Effector CD8-positive, alpha-beta T cell (primary cell): ENCODE data around the gene FAM20A.
"Not testable (repeated sequence)": the region's sequence is repeated elsewhere in the genome, so short reads cannot be mapped to it uniquely, and the experiment has no call there.

Experiments
- DNase-seq: peaks from one replicate; lab custom pipeline; 2025; lab: John Stamatoyannopoulos, UW

The FAM20A gene

DNA sequence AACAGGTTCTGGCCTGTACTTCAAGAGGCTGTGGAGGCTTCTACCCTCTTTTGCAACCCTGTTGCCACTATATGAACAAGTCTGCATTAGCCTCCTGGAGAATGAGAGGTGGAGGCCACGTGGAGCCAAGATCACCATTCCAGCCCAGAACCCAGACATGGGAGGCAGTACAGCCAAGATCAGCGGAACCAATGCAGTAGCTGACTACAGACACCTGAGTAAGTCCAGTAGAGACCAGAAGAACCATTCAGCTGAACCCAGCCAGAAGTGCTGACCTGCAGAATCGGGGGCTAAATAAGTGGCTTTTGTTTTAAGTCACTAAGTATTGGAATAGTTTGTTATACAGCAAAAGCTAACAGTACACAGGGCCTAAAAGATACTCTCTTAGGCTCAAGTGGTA is 12.1 kb downstream of the FAM20A start:
- DNase-seq = no peak

DNA sequence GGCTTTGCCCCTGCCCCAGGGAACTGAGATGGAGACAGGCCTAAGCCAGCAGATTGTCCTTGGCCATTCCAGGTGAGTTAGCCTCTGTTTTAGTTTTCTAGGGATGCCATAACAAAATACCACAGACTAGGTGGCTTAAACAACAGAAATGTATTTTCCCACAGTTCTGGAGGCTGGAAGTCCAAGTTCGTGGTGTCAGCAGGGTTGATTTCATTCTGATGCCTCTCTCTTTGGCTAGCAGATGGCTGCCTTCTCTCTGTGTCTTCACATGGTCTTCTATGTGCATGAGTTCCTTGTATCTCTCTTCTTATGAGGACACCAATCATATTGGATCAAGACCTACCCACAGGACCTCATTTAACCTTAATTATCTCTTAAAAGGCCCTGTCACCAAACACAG is 12.8 kb downstream of the FAM20A start:
- no peak for DNase-seq

DNA sequence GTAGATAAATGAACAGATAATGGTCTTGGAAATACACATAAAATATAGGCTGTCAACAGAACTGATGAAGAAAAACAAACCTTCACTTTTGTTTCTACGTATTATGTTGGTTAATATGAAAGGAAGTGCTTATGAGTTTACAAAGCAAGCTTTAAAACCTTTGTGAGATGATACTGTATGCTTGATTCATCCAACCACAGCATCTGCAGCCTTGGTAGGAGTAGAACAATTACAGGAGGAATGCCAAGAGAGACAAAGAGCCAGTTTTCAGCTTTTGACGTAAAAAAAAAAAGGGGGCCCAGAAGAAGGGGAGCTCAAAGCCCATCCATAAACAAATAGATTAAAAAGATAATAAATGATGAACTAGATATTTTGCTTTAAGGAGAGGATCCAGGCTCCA is 13.3 kb downstream of the FAM20A start:
- no peak for DNase-seq

DNA sequence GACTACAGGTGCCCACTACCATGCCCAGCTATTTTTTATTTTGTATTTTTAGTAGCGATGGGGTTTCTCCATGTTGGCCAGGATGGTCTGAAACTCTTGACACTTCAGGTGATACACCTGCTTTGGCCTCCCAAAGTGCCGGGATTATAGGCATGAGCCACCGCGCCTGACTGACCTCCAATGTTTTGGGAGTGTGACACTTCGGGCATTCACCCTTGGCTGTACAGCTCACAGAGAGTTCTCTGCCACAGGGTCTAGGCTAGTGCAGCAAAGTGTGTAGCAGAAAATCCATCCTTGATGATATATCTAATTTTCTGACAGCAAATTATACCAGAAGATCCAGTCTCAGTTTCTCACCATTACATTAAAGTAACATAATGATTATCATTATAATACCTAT is 14.1 kb downstream of the FAM20A start:
- DNase-seq = no peak

DNA sequence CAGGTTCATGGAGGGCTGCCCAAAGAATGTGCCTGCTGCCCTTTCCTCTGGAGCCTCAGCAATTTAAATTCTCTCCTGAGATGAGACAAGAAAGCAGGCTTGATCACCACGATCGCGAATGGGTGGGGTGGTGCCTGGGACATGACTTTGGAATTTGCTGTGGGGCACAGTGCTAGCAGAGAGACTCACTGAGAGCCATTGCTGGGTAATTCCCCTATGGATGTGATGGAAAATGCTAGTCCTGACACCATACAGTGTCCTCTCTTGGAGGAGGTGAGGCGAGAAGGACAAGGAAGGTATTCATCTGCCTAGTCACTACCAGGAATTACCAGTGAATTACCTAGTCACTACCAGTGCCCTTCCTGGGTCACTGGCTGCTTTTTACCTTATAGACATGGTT is 15.5 kb downstream of the FAM20A start:
- no peak for DNase-seq

DNA sequence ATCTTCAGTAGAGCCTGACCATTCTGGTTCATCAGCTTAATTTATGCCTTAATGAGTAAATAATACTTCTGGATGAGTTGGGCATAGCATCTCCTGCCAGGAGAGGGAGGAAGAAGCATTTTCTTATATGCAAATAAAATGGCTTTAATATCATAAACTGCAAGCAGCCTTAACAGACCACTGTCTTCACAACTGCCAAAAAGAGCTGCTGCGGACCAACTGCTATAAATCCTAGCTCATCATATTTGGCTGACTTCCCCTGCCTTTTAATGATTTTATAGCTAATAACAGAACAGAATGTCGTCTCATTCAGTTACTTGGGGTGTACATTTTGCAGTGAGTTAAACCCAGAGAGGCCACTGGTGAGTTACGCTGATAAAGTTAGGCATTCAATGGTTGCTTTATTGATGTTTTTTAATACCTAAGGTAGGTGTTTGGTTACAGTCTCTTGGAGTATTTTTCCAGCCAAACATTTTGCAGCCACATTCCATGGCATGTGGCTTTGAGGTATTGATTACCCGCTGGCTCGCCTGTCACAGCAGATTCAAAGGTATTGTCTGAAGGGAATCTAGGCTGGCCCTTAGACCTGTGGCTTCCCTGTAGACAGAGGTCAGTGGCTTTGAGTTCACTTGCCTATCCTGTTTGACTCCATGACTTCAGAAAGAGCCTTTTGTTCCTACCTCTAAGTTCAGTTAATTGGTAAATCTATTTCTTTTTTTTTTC is 16.4 kb downstream of the FAM20A start:
- no peak for DNase-seq

DNA sequence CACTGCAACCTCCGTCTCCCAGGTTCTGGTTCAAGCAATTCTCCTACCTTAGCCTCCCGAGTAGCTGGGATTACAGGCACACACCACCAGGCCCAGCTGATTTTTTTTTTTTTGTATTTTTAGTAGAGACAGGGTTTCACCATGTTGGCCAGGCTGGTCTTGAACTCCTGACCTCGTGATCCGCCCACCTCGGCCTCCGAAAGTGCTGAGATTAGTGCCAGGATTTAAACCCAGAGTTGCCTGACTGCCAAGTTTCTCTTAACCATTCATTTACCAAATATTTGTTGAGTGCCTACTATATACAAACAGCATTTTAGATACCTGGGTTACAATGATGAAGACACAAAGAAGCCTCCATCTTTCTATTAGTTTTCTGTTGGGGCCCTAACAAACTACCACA is 18.3 kb downstream of the FAM20A start:
- not testable (repeated sequence) for DNase-seq

DNA sequence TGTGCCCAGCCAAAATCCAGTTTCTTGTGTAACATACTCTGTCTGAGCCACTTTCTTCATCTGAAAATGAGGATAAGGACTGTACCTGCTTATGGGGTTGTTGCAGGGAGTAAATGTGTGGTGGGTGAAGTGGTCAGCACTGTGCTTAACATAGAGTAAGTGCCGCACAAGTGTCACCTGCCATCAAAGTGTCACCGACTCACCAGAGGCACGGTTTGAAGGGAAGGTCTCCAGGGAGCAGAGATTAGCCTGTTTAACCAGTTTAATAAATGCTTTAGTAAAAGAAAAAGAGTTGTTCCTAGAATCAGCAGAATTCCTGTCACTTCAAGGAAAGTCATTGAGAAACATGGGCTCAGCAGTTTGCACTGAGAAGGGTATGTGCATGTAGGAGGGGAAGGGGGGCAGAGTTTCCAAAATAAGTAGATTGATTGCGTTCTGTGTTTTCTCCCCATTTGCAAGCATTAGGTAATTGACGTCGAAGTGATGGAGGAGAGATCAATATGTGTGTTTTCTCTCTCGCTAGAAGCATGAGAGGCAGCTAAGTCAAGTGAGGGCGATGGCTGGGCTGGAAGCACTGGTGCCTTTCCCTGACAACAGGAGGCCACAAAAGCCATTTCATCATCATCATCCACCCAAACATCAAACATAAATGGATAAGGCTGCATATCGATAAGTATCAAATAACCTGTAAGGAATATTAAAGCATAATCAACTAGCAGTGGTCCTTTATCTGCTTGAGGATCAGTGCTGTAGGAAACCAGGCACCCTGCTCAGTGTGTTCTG is 19.1 kb downstream of the FAM20A start:
- DNase-seq = no peak

DNA sequence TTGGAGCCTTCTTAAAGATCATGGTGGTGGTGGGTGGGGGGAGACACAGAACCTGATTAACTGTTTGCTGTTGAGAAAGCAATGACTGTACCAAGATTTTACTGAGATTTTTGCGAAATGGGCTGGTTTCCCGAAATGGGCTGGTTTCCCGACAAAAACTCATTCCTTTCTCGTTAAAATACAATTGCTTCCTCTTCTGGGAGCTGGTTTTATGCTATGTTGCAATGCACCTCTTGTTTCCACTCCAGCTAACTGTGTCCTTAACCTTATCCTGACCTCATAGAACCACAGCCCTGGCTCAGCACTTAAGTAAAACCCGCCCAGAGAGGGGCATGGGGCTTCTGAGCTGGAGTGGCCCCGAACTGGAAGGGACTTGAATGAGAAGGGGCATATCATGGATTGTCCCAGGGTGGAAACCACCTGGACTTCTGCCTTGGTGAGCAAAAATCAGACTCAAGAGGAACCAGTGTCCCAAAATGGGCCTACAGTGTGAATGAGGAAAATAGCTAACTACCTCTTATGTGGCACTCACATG is 20.9 kb downstream of the FAM20A start:
- DNase-seq = no peak

DNA sequence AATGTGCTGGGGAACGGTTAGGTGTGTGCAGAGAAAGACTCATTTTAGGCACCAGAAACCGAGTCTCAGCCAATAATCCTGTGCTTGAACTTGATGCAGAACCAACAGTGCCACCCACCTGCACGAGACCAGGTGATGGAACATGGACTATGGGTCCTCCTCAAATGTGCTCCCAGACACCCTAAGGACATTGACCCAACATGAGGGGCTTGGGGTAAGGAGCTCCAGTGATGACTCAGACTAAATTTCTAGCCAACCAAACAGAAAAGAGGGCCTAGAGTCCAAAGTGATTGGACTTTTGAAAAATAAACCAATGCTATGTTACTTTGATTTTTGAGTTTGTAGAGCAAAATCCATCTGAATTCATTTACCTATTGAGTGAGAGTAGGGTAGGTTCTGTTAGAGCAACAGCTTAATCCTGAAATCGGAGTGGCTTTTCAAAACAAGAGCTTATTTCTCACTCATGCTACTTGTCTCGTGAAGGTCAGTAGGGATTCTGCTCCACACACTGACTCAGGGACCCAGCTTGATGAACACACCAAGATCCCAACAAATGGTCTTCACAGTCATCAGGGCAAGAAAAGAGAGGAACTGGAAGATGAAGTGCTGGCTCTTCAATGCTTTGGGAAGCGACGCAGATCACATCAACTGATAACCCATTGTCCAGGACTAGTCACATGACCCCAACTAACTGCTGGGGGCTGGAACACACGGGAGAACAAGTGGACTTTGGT is 21.8 kb downstream of the FAM20A start:
- no peak for DNase-seq

DNA sequence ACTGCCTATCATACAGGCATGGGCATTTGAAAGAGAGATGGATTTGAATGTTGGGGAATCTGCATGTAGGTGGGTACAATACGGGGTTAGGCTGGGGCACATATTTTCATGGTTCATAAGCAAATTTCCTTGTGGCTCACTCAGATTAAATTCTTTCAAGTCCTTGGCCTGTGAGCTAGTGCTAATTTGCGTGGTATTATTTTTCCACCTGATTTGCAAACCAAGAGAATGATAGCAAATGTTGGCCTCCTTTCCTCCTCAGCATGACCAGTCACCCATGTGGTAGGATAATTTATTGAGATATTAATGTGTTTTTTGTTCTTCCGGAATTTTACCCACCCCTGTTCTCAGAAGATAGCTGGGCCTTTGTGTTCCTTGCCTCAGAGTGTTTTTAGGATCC is 22.9 kb downstream of the FAM20A start:
- DNase-seq = no peak

DNA sequence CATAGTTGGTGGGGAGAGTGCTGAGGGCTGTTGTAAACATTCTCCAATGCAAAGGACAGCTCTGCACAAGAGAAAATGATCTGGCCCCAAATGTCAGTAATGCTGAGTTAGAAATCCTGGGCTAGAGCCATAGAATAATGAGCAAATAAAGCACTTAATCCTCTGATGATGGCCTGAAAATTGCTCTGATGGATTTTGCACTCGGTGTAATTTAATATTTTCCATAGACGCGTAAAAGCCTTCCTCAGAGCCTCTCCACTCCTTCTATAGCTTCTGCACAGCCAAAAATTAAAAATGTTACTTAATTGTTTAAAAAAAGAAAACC is 23.7 kb downstream of the FAM20A start:
- DNase-seq = no peak

DNA sequence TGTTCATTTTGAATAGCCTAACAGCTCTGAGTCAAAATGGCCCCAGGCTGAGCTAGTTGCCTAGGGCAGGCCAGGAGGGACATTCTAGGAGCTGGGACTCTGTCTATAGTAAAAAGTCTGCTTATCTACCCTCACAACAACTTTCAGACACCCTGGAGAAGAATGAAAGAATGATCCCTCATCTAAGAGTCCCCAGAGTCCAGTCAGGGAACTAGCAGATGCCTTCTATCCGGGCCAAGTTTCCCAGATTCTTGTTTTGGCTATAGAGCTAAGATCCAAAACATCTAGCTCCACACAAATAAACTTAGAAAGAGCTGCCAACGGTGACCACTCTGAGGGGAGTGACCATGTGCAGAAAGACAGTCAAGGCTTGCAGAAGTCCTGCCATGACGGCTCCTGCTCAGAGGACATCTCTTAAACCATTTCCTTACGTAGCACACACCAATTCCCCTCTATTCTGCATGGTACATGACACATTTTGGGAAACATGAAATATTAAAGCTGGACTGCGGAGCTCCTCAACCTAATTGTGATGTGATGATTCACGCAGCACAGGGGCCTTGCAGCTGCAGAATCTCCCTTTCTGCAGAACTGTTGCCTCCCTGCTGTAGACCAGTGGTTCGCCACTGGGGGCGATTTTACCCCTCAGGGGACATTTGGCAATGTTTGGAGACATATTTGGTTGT is 24.2 kb downstream of the FAM20A start:
- DNase-seq = no peak

DNA sequence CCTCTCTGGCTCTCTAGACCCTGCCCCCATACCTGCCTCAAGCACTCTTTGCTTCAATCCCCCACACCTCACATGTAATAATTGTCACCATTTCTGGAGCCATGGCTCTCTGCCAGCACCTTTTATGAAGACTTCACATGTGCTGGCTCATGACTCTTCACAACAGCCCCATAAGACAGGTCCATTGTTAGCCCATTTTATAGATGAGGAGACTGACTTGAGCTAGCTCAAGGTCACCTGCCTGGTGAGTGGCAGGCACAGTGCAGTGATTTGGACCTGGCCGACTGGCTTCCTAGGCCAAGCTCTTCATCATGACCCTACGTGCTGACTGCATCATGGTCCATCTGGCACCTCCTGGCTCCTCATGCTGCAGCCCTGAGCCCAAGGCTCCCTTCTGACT is 25.0 kb downstream of the FAM20A start:
- no peak for DNase-seq

DNA sequence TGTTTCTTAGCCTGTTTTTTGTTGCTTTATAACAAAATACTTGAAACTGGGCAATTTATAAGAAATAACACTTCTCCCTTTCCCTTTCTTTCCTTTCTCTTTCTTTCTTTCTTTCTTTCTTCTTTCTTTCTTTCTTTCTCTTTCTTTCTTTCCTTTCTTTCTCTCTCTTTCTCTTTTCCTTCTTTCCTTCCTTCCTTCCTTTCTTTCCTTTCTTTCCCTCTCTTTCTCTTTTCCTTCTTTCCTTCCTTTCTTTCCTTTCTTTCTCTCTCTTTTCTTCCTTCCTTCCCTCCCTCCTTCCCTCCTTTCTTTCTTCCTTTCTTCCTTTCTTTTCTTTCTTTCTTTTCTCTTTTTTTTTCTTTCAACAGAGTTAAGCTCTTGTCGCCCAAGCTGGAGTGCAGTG is 27.8 kb downstream of the FAM20A start:
- DNase-seq = no peak

DNA sequence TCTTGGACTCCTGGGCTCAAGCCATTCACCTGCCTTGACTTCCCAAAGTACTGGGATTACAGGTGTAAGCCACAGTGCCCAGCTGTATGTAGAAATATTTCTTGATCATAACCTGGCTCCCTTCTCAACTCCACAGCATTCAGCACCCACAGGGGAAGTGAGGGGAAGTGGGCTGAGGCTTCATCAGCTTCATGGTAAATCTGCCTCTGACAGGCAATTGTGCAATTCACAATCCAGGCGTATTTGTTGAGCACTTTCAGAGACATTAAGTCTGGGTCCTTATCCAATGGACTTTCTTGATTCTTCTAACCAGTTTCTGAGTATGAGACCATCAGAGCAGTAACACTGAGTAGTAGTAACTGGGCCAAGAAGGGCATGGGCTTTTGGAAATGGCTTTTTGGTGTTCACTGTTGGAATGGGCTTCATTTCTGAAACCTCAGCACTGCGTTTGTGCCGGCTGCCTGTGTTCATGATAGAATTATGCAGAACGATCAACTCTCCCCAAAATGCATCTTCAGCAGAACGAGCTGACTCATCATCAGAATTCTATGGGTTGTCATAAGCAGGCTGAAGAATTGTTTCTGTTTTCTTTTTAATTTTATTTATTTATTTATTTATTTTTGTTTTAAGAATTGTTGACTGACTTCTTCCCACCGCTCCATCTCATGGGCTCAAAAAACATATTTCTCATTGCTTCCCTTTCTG is 28.9 kb downstream of the FAM20A start:
- DNase-seq = no peak

DNA sequence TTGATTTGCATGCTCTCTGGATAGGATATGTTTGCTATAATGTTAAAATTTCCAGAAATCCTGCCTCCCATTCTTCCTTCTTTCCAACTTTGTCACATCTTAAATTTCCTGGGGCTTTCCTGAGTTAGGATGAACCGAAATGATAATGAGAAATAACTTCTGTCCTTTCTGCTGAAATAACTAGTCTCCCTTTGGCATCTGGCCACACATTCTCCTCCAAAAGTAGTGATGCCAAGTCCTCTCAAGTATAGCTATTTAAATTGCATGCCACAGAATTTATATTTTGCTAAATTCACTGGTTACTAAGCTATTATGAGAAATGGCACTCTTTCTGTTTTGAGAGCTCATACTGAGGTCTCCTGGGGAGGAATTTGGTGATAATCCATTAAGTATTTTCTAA is 30.6 kb downstream of the FAM20A start:
- DNase-seq = no peak

DNA sequence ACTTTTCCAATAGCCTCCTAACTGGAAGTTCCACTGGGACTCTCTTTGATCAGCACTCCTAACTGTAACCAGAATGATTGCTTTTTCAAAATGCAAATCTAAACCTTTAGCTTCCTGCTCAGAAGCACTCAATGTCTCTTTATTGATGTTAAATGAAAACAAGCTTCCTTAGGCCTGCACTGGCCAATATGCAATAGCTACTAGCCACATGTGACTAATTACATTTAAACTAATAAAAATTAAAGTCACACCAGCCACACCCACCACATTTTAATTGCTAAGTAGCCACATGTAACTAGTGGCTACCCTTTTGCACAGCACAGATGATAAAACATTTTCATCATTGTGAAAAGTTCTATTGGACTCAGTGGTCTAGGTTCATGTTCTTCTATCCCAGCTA is 31.8 kb downstream of the FAM20A start:
- no peak for DNase-seq

DNA sequence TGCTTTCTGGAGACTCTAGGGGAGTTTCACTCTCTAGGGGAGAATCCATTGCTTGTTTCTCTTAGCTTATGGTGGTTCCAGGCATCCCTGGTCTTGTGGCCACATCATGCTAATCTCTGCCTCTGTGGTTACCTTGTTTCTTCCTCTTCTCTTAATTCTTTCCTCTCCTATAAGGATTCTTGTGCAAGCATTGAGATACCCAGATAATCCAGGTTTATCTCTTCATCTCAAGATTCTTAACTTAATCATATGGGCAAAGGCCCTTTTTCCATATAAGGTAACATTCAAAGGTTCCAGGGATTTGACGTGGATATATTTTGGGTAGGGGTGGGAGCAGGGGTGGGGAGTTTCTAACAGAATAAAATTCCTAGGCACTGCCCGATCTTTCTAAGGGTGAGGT is 32.6 kb downstream of the FAM20A start:
- DNase-seq = no peak

DNA sequence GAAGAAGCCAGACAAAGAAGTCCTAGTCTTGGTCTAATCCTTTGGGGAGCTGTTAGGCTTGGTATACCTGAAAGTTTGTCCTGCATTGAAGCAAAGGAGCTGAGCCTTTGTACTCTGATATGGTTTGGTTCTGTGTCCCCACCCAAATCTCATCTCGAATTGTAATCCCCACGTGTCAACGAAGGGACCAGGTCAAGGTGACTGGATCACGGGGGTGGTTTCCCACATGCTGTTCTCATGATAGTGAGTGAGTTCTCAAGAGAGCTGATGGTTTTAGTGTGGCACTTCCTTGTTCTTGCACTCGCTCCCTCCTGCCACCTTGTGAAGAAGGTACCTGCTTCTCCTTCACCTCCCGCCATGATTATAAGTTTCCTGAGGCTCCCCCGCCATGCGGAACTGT is 33.6 kb downstream of the FAM20A start:
- no peak for DNase-seq

DNA sequence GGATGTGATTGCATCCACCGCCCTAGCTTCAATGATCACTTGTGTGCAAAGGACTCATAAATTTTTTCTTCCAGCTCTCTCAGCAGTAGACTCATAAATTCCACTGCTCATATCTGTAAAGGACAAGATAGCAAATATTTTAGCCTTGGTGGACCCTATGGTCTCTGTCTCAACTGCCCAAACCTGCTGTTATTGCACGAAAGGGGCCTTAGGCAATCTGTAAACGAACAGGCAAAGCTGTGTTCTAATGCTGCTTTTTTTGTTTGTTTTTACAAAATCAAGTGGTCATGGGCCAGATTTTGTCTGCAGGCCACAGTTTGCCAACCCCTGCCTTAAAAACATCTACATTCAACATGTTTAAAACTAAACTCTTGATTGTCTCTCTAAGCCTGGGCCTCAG is 34.1 kb downstream of the FAM20A start:
- DNase-seq = no peak

DNA sequence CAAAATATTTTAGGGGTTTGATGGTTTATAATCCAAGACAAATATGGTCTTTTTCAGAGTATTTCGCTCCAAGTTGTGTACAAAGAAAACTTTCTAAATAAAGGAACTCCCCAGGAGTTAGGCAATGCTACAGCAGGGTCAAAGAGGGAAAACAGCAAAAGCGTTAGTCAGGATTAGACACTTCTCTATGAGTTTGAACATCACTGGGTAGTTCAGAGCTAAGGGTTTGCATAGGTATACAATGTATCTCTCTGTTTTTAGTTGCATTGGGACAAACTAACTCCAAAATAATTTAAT is 34.8 kb downstream of the FAM20A start:
- no peak for DNase-seq
